NOMO-1 (cell line): Measurements from ENCODE around the gene MTMR2.

ENCODE experiments used
- DNase-seq, 2 experiments: peaks; one replicate each; lab custom pipeline; 2025; ENCODE audit not compliant: unreplicated experiment in 2 of 2; lab: John Stamatoyannopoulos, UW

Gene MTMR2

DNA sequence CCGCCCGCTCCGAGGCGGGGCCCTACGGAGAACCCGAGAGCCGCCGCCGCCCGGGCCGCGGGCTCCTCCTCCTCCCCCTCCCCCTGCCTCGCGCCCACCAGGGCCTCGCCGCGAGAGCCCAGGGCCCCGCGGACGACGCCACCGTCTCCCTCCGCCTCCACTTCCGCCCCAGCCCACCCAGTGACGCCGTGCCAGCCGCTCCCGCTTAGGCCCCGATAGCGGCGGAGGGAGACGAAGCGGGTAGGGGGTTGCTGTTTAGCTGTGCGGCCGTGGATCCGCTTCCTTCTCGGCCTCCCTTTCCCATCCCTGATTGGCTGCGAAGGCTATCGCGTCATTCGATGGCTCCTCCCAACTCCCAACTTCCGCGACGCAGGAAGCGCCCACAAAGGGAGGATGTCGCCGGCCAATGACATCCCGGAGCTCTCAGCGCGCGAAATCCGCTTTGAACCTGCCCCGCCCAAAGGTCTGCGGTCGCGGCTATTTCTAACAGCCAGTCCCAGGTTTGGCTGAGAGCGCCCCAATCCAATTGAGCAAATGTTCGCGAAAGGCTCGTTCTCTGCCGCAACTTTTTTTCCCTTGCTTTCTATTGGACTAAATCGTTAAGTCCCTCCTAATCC is 134.3 kb downstream of the MTMR2 start, which contains the start of gene FAM76B:
Gene FAM76B (minus strand): TSS at position 277 of the 617 bp plus-strand sequence. CDS start 304 bp downstream, outside the sequence.
- DNase-seq, result peak; percentile 98 to 99

- peak in 1 of 2 experiments; percentile 6 for DNase-seq
Measured at GRCh38 chr11:95788921-95789505, 134.9 kb downstream of the MTMR2 start.
